Subcutaneous adipose tissue (tissue), 4 donors: ENCODE data around the gene SHBG. TPM values are rescaled to one million over a fixed set of nuclear protein-coding genes. Genes with fewer than 3 reads are reported as not detected.

Experiments
- total RNA-seq, 4 donors: library from RNA; depleted of rRNA; stranded (reverse); fragments of >200 nt; gene quantifications; one replicate each; pipeline ENCODE4 v1.1.0, GENCODE V29; 2016
- TF ChIP-seq, protein P1 (sequence below): fragments of 450-650 bp; IDR thresholded peaks from one replicate; pipeline ENCODE4 v1.5.1; 2016; ENCODE audit warnings: low read depth, mild to moderate bottlenecking, control low read depth, antibody characterized with exemption, moderate library complexity

The SHBG gene
- total RNA-seq, 4 donors from 2014 or later, result 0.44 to 2.1 (median 1.1) TPM

DNA sequence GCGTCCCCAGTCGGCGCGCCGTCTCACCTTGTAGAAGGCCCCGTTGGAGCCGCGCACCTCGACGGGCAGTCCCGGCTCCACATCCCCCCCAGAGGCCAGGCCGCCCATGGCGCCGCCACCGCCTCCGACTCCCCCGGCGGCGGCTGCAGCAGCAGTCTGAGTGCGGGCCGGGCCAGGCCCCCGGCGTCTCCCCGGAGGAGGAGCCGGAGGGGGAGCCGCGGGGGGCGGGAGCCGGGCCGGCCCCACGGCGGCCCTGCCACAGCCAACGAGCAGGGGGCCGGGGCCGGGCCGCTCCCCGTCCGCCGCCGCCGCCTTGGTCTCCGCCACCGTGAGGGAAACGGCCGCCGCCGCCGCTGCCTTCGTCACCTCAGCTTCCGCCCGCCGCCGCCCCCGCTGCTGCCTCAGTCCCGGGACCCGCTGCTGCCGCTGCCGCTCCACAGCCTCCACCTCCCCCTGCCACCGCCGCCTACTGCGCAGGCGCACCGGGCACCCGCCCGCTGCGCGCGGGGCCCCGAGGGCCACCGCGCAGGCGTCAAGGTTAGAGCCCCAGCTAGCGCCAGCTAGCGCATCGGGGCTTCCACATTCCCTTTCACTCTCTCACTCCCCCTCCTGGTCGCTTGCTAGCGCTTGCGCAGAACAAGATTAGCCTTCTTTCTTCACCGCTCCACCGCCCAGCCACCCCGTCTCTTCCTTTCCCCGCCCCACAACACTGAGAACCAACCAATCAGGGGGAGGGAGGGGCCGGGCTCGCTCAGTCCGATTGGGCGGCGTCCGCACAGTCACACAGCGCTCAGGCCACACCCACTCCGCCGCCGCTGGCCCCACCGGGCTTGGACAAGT is 15.3 kb upstream of the SHBG start, which contains the start of gene FXR2:
FXR2 (minus strand) TSS at position 473 of the 840 bp plus-strand sequence; CDS start at position 108, 365 bp downstream.
- TF ChIP-seq, protein P1, sequence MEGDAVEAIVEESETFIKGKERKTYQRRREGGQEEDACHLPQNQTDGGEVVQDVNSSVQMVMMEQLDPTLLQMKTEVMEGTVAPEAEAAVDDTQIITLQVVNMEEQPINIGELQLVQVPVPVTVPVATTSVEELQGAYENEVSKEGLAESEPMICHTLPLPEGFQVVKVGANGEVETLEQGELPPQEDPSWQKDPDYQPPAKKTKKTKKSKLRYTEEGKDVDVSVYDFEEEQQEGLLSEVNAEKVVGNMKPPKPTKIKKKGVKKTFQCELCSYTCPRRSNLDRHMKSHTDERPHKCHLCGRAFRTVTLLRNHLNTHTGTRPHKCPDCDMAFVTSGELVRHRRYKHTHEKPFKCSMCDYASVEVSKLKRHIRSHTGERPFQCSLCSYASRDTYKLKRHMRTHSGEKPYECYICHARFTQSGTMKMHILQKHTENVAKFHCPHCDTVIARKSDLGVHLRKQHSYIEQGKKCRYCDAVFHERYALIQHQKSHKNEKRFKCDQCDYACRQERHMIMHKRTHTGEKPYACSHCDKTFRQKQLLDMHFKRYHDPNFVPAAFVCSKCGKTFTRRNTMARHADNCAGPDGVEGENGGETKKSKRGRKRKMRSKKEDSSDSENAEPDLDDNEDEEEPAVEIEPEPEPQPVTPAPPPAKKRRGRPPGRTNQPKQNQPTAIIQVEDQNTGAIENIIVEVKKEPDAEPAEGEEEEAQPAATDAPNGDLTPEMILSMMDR, result no peak

DNA sequence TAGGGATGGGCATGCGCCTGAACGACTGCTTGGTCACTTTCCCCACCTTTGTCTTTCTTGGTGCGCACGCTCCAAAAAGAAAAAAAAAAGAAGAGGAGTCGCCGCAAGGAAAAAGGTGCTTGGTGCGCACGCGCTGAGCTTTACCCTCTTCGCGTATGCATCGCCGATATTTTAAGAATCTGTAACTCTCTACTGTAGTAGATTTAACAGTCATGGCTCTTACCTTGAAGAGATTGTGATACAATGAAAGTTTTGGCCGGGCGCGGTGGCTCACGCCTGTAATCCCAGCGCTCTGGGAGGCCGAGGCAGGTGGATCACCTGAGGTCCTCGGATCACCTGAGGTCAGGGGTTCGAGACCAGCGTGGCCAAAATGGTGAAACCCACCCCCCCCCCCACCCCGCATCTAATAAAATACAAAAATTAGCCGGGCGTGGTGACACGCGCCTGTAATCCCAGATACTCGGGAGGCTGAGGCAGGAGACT is 14.6 kb upstream of the SHBG start:
- TF ChIP-seq, protein P1, result no peak

DNA sequence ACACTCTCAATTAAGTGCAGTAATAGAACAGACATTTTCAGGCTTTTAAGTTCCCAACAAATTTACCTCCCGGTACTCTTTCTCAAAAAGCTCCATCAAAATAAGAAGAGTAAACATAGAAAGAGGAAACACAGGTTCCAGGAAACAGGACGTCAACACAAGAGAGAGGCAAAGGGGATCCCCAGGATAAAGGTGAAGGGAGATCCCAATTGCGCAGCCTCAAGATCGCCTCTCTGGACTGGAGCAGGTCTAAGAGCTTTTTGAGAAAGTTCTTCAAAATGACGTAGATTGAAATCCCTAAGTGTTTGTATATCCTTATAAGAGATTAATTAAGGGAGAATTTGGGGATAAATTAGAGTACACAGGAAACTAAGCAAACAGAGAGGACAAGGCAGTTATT is 11.3 kb upstream of the SHBG start:
- TF ChIP-seq, protein P1, result no peak

DNA sequence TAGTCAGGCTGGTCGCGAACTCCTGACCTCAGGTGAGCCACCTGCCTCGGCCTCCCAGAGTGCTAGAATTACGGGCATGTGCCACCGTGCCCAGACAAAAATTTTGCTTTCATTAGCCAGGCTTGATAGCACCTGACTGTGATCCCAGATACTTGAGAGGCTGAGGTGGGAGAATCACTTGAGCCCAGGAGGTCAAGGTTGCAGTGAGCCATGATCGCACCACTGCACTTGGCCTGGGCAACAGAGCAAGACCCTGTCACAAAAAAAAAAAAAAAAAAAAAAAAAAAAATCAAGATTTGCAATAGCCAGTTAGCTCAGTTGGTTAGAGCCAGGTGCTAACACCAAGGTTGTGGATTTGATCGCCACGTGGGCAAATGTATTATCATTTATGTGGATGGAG is 9.1 kb upstream of the SHBG start:
- TF ChIP-seq, protein P1, result no peak

DNA sequence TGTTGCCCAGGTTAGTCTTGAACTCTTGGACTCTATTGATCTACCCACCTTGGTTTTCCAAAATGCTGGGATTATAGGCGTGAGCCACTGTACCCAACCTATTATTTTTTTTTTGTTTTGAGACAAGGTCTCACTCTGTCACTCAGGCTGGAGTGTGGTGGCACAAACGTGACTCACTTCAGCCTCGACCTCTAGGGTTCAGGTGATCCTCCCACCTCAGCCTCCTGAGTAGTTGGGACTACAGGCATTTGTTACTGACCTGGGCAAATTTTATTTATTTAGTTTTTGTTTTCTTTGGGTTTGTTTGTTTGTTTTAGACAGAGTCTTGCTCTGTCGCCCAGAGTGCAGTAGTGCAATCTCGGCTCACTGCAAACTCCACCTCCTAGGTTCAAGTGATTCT is 6.3 kb upstream of the SHBG start:
- TF ChIP-seq, protein P1, result no peak

DNA sequence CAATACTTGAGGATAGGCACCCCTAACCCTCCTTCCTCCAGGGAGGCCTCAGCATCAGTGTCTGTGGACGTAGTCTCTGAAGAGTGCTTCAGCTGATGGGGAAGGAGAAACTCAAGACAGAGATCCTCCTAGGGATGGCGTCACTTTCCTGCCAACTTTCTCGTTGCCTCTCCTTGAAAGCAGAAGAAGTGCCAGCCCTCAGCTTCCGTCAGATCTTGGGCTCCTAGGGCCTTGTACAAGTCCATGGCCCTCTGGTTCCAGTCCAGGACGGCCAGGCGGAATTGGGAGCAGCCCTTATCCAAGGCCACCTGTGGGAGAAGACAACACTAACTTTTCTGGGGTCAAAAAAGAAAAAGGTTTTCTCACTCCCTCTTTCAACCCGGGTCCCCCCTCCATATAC is 3.6 kb upstream of the SHBG start:
- TF ChIP-seq, protein P1, result no peak

DNA sequence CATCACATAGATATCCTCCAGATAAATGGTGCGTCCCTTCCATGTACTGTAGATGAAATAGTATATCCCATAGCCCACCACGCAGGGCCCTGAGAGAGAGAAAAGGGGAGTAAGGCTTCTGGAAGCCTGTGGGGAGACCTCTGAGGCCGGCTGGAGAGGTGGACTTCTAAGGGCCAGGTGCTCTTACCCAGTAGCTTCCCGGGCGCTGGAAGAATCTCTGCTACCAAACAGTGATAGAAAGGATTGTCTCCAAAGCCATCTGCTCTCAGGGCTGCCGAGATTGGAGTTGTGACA is 3.0 kb upstream of the SHBG start:
- TF ChIP-seq, protein P1, result no peak
